ENCODE measurements around the gene KRTAP12-3. TPM values are rescaled to one million over a fixed set of nuclear protein-coding genes. Genes with fewer than 3 reads are reported as not detected.

KRTAP12-3 gene
- total and polyA plus RNA-seq, 9 of the 15 experiments (the other 6 are each of a cell fraction or from before 2014, with no cell fraction given) = not detected

DNA sequence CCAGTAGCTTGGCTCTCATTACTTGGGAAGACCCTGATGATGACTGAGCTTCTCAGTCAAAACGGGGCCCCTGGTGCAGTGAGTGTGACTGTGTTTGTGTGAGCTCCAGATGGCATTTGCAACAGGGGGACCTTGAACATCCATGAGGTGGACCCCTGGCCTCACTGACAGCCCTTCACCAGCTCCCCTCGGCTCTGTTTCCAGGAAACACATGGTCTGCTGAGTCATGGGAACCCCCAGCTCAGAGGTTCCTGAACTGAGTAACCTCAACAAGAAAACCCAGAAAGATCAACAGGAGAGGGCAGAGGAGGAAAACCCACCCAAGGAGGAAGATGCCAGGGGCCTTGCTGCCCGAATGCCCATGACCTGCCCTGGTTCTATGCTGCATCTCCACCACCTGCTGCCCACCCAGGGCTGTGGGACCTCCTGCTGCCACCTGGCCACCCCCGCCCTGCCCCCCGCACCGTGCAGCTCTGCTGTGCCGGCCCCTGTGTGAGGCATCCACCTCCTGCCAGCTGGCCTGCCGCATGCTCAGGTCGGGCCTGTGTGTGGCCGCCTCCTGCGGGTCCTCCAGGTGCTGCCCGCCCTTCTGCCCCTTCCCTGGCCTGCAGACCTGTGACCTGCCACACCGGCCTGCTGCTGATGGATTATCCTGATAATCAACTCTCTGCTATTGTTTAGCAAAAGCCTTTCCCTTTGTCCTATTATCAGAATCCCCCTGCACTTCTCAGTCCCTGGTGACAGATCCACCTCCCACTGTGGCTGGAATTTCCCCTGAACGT lies 28.5 kb downstream of the KRTAP12-3 start:
- in situ Hi-C loops (cut with MboI) (no loop called here), intact Hi-C loops (cut with micrococcal nuclease) (no loop called here)
- no peaks in the 10 kb centered on the region for H3K9me1 ChIP-seq (ENCODE audit: control insufficient read depth, insufficient read depth, low read length)
- no peak overlapping the region for H3K4me3 ChIP-seq
- no TSS peak for BruUV-seq (replicated peaks)
- WGBS (ENCODE audit: insufficient coverage, low coverage, missing lambda C conversion rate) = 0% methylated on average over 14 of the region's 14 CpGs
- DNase-seq (ENCODE audit: extremely low read depth in 1 of 4, low spot score in 3 of 4) (no peak), FAIRE-seq (no peak), ATAC-seq (no peak)
- H2AFZ ChIP-seq (ENCODE audit: low read depth, low read length) = no peak overlapping the region
- peaks cover 22 to 57% of the 10 kb centered on the region in 2 experiments for H3K27me3 ChIP-seq (ENCODE audit: control insufficient read depth in 2 of 2, insufficient read depth in 2 of 2, low read length in 2 of 2)
- no peaks in the 10 kb centered on the region for H3K79me2 ChIP-seq (ENCODE audit: control insufficient read depth, insufficient read depth, low read length)
- H3K9ac ChIP-seq (ENCODE audit: insufficient read depth in 1 of 2, low read depth in 2 of 2, low read length in 2 of 2) = no peak overlapping the region
- 0 out of 2 replicates have a peak, but pooled peaks cover 6% of the 10 kb centered on the region for H4K20me1 ChIP-seq (replicated peaks; ENCODE audit: control insufficient read depth, insufficient read depth, low read length)
- no peak overlapping the region for H3K4me2 ChIP-seq (ENCODE audit: insufficient read depth, low read length)
- no peaks in the 10 kb centered on the region for H3K36me3 ChIP-seq (ENCODE audit: control insufficient read depth, insufficient read depth, low read length)
- H3K27ac ChIP-seq (ENCODE audit: extremely low read depth, low read depth, low read length) = no peak overlapping the region
- ChIA-PET CTCF (ENCODE audit: low intra/inter-chr PET ratio) (no interaction called here), POLR2A (interaction anchor here (0.6 to 1.1 kb wide), 3 partner anchors 10 to 96 kb away, joined by 3 to 6 read pairs (median 3); no protein-coding TSS in a partner anchor)
- TF ChIP-seq PCBP2 (IDR thresholded peaks at IDR 0.05; ENCODE audit: low read depth, low read length, poor library complexity, severe bottlenecking) (no peak), HINFP (tag; conservative IDR thresholded peaks at IDR 0.05; ENCODE audit: low read depth) (no peak), SMARCA4 (IDR thresholded peaks at IDR 0.05) (no peak), CCAR2 (IDR thresholded peaks at IDR 0.05; ENCODE audit: low read depth, low read length) (no peak)
- TF ChIP-seq, protein P1, sequence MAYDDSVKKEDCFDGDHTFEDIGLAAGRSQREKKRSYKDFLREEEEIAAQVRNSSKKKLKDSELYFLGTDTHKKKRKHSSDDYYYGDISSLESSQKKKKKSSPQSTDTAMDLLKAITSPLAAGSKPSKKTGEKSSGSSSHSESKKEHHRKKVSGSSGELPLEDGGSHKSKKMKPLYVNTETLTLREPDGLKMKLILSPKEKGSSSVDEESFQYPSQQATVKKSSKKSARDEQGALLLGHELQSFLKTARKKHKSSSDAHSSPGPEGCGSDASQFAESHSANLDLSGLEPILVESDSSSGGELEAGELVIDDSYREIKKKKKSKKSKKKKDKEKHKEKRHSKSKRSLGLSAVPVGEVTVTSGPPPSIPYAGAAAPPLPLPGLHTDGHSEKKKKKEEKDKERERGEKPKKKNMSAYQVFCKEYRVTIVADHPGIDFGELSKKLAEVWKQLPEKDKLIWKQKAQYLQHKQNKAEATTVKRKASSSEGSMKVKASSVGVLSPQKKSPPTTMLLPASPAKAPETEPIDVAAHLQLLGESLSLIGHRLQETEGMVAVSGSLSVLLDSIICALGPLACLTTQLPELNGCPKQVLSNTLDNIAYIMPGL (CRISPR knock-in tag; IDR thresholded peaks at IDR 0.05) = no peak
- H3K4me1 ChIP-seq (replicated peaks in 1 of 2; ENCODE audit: control insufficient read depth in 2 of 2, insufficient read depth in 2 of 2, low read length in 2 of 2) = peaks cover 0 to 6% of the 10 kb centered on the region in 2 experiments; a peak in 2 of 5 replicates
- no peaks in the 10 kb centered on the region for H3K9me3 ChIP-seq (replicated peaks; ENCODE audit: control insufficient read depth, insufficient read depth, low read depth, low read length)
